ENCODE measurements around the gene NOC4L.

GRCh38 chr12:132100306-132101065, 43.8 kb upstream of the NOC4L start:
- no peak for TF ChIP-seq SMC3 (IDR thresholded peaks at IDR 0.05; ENCODE audit: low read depth, low read length)
- no peak for TF ChIP-seq CTCF (conservative IDR thresholded peaks at IDR 0.05; ENCODE audit: low read depth, low read length)
- TF ChIP-seq ELK1 (IDR thresholded peaks at IDR 0.05; ENCODE audit: borderline replicate concordance, low read depth, low read length): no peak
- TF ChIP-seq MAZ (IDR thresholded peaks at IDR 0.05; ENCODE audit: borderline replicate concordance, low read depth, low read length): no peak
- no peak for TF ChIP-seq POLR2A (IDR thresholded peaks at IDR 0.05; ENCODE audit: low read depth, low read length)
- TF ChIP-seq USF2 (IDR thresholded peaks at IDR 0.05; ENCODE audit: low read depth, low read length): no peak
